Measurements from ENCODE around the gene RNPS1.

Gene RNPS1

GRCh38 chr16:2287916-2288547 is 20.1 kb upstream of the RNPS1 start:
- H3K4me3 ChIP-seq (ENCODE audit: low read depth, low read length): no peak overlapping the region
- TF ChIP-seq, protein P1, sequence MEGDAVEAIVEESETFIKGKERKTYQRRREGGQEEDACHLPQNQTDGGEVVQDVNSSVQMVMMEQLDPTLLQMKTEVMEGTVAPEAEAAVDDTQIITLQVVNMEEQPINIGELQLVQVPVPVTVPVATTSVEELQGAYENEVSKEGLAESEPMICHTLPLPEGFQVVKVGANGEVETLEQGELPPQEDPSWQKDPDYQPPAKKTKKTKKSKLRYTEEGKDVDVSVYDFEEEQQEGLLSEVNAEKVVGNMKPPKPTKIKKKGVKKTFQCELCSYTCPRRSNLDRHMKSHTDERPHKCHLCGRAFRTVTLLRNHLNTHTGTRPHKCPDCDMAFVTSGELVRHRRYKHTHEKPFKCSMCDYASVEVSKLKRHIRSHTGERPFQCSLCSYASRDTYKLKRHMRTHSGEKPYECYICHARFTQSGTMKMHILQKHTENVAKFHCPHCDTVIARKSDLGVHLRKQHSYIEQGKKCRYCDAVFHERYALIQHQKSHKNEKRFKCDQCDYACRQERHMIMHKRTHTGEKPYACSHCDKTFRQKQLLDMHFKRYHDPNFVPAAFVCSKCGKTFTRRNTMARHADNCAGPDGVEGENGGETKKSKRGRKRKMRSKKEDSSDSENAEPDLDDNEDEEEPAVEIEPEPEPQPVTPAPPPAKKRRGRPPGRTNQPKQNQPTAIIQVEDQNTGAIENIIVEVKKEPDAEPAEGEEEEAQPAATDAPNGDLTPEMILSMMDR (IDR thresholded peaks at IDR 0.05): no peak
- no peaks in the 10 kb centered on the region for H3K36me3 ChIP-seq (ENCODE audit: control insufficient read depth, insufficient read depth, low read length)
- H3K27me3 ChIP-seq (ENCODE audit: control insufficient read depth, insufficient read depth, low read length): no peaks in the 10 kb centered on the region
- no peak overlapping the region for H2AFZ ChIP-seq
- no peaks in the 10 kb centered on the region for H3K9me3 ChIP-seq (ENCODE audit: control insufficient read depth, low read length)
- H3K79me2 ChIP-seq: no peaks in the 10 kb centered on the region
- no peak overlapping the region for H3K4me2 ChIP-seq (ENCODE audit: low read length)
- H3K4me1 ChIP-seq: no peaks in the 10 kb centered on the region
- H3K27ac ChIP-seq: no peak overlapping the region
- H3K9ac ChIP-seq: no peak overlapping the region

DNA sequence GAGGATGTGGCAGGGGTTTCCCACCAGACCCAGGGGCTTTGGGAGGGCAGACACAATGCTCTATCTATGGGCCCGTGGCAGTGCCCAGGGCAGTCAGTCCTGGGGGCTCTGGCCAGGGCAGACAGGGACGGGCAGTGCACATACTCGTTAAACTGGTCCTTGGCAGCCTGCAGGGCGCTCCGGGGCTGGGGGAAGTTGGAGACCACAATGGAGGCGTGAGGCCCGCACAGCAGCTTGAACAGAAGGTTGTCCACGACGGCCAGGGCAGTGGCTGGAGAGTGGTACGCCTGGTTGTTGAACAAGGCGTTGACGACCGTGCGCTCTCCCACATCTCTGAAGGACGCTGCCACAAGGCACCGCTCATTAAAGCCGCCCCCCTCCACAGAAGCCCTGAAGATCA is 18.6 kb upstream of the RNPS1 start:
- no peaks in the 10 kb centered on the region for H3K36me3 ChIP-seq (ENCODE audit: control insufficient read depth, insufficient read depth, low read length)
- H2AFZ ChIP-seq: no peak overlapping the region
- H3K4me1 ChIP-seq: no peaks in the 10 kb centered on the region
- no peak overlapping the region for H3K9ac ChIP-seq
- H3K79me2 ChIP-seq: no peaks in the 10 kb centered on the region
- TF ChIP-seq, protein P1 (IDR thresholded peaks at IDR 0.05): no peak
- H3K27ac ChIP-seq: no peak overlapping the region
- H3K9me3 ChIP-seq (ENCODE audit: control insufficient read depth, low read length): no peaks in the 10 kb centered on the region
- H3K27me3 ChIP-seq (ENCODE audit: control insufficient read depth, insufficient read depth, low read length): no peaks in the 10 kb centered on the region
- H3K4me3 ChIP-seq (ENCODE audit: low read depth, low read length): no peak overlapping the region
- no peak overlapping the region for H3K4me2 ChIP-seq (ENCODE audit: low read length)

- no peaks in the 10 kb centered on the region for H3K9me3 ChIP-seq (ENCODE audit: control insufficient read depth, low read length)
- H3K79me2 ChIP-seq: no peaks in the 10 kb centered on the region
- H2AFZ ChIP-seq: no peak overlapping the region
- no peak overlapping the region for H3K9ac ChIP-seq
- H3K4me2 ChIP-seq (ENCODE audit: low read length): no peak overlapping the region
- H3K27ac ChIP-seq: no peak overlapping the region
- H3K36me3 ChIP-seq (ENCODE audit: control insufficient read depth, insufficient read depth, low read length): no peaks in the 10 kb centered on the region
- TF ChIP-seq, protein P1 (IDR thresholded peaks at IDR 0.05): no peak
- H3K4me3 ChIP-seq (ENCODE audit: low read depth, low read length): no peak overlapping the region
- H3K4me1 ChIP-seq: no peaks in the 10 kb centered on the region
- no peaks in the 10 kb centered on the region for H3K27me3 ChIP-seq (ENCODE audit: control insufficient read depth, insufficient read depth, low read length)
These were observed 17.8 kb upstream of the RNPS1 start for GRCh38 chr16:2285731-2286191.

- Histone ChIP-seq H3K4me3 (ENCODE audit: low read depth, low read length) (no peak overlapping the region), H3K4me2 (ENCODE audit: low read length) (no peak overlapping the region), H3K27me3 (ENCODE audit: control insufficient read depth, insufficient read depth, low read length) (no peaks in the 10 kb centered on the region), H3K36me3 (ENCODE audit: control insufficient read depth, insufficient read depth, low read length) (no peaks in the 10 kb centered on the region), H3K79me2 (no peaks in the 10 kb centered on the region), H2AFZ (no peak overlapping the region), H3K9ac (no peak overlapping the region), H3K4me1 (no peaks in the 10 kb centered on the region), H3K27ac (no peak overlapping the region), H3K9me3 (ENCODE audit: control insufficient read depth, low read length) (no peaks in the 10 kb centered on the region)
- TF ChIP-seq, protein P1 (IDR thresholded peaks at IDR 0.05): no peak
These were observed 17.1 kb upstream of the RNPS1 start for GRCh38 chr16:2284797-2285576.
